ENCODE data around the gene OPN4. TPM values are rescaled to one million over a fixed set of nuclear protein-coding genes. Genes with fewer than 3 reads are reported as not detected.

Gene OPN4
- total and polyA plus RNA-seq, 5 donors from 2014 or later: not detected

Other genes starting within 250 kb of the OPN4 start
- gene WAPL, start 132.8 kb upstream of the OPN4 start, total RNA-seq: 54.3 TPM
- gene WAPL, start 132.8 kb upstream of the OPN4 start, polyA plus RNA-seq: 10 to 100 TPM; 33.3 to 40.9 (median 36.2) TPM
- gene LDB3, start 14.0 kb downstream of the OPN4 start, total RNA-seq: not detected
- gene LDB3, start 14.0 kb downstream of the OPN4 start, polyA plus RNA-seq: not detected
- gene BMPR1A, start 102.1 kb downstream of the OPN4 start, total RNA-seq: 8.8 TPM
- gene BMPR1A, start 102.1 kb downstream of the OPN4 start, polyA plus RNA-seq: 1 to 10 TPM; 2.2 to 5.0 (median 3.8) TPM

Data from CD4-positive, CD25-positive, alpha-beta regulatory T cell (primary cell).